ENCODE data around the gene CD180.

DNA sequence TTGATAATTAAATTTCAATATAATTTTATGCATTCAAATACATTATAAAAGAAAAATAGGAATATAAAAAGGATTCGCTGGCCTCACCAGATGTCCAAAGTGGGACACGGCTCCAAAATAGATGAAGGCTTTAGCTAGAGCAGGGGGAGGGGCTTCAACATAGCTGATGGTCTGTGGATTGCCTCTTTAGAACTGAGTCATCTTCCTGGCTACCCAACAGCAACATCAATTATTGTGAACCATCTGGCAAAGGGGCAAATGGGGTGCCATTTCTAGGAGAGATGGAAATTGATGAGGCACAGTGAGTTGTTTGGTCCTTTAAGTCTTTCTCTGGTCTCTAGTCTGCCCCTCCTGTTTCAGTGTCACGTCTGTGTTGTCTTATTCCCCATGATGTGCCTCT, 44.2 kb upstream of the CD180 start:
- TF ChIP-seq, protein P1, sequence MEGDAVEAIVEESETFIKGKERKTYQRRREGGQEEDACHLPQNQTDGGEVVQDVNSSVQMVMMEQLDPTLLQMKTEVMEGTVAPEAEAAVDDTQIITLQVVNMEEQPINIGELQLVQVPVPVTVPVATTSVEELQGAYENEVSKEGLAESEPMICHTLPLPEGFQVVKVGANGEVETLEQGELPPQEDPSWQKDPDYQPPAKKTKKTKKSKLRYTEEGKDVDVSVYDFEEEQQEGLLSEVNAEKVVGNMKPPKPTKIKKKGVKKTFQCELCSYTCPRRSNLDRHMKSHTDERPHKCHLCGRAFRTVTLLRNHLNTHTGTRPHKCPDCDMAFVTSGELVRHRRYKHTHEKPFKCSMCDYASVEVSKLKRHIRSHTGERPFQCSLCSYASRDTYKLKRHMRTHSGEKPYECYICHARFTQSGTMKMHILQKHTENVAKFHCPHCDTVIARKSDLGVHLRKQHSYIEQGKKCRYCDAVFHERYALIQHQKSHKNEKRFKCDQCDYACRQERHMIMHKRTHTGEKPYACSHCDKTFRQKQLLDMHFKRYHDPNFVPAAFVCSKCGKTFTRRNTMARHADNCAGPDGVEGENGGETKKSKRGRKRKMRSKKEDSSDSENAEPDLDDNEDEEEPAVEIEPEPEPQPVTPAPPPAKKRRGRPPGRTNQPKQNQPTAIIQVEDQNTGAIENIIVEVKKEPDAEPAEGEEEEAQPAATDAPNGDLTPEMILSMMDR (IDR thresholded peaks at IDR 0.05) = no peak
- TF ChIP-seq POLR2A (IDR thresholded peaks at IDR 0.05) = no peak
